K562 (cell line): Measurements from ENCODE around the gene DHX57. TPM values are rescaled to one million over a fixed set of nuclear protein-coding genes. Genes with fewer than 3 reads are reported as not detected.
A peak's percentile ranks its signal among the peaks of the same experiment; 100 is the strongest.

ENCODE experiments used
- ARHGAP35 ChIP-seq: fragments of 450-650 bp; IDR thresholded peaks from 2 replicates; pipeline ENCODE4 v1.6.1; 2018; ENCODE audit not compliant: partially characterized antibody
- CEBPB ChIP-seq: fragments of 450-650 bp; IDR thresholded peaks from 2 replicates; pipeline ENCODE4 v1.6.1; 2016; ENCODE audit warnings: missing genetic modification characterization, missing compliant biosample characterization
- CREB3L1 ChIP-seq: fragments of 450-650 bp; IDR thresholded peaks from 2 replicates; pipeline ENCODE4 v1.6.1; 2014; ENCODE audit warnings: low read depth, mild to moderate bottlenecking, moderate library complexity, borderline replicate concordance
- EP300 ChIP-seq: IDR thresholded peaks from 2 replicates; pipeline ENCODE4 v1.6.1; 2012; ENCODE audit warnings: low read length, improper control_type of control experiment
- FOXJ3 ChIP-seq: sonication (generic); formaldehyde crosslinking; IDR thresholded peaks from 2 replicates; pipeline ENCODE4 v1.4.0; 2020; ENCODE audit warnings: mild to moderate bottlenecking, missing genetic modification reagents
- GABPB1 ChIP-seq: sonication (generic); formaldehyde crosslinking; IDR thresholded peaks from 2 replicates; pipeline ENCODE4 v1.8.0; 2022; ENCODE audit warnings: mild to moderate bottlenecking, missing genetic modification reagents
- LCOR ChIP-seq: sonication (generic); formaldehyde crosslinking; IDR thresholded peaks from 2 replicates; pipeline ENCODE4 v1.8.0; 2022; ENCODE audit warnings: mild to moderate bottlenecking, missing genetic modification reagents
- MAFF ChIP-seq: IDR thresholded peaks from 2 replicates; pipeline ENCODE4 v1.6.1; 2012; ENCODE audit warnings: low read length, improper control_type of control experiment
- MECOM ChIP-seq: fragments of 250-450 bp; sonication (Bioruptor Pico); IDR thresholded peaks from 2 replicates; pipeline ENCODE4 v1.8.0; 2022; ENCODE audit warnings: inconsistent platforms
- MIER1 ChIP-seq: fragments of 450-650 bp; IDR thresholded peaks from 2 replicates; pipeline ENCODE4 v1.6.1; 2016; ENCODE audit warnings: antibody characterized with exemption, mild to moderate bottlenecking, low read depth
- SRSF1 ChIP-seq: fragments of 200-400 bp; formaldehyde crosslinking; IDR thresholded peaks from 2 replicates; pipeline ENCODE4 v1.6.1; 2017; ENCODE audit warnings: mild to moderate bottlenecking, low read depth, low read length, moderate library complexity
- TAL1 ChIP-seq: fragments of 450-650 bp; IDR thresholded peaks from 2 replicates; pipeline ENCODE4 v1.6.1; 2016; ENCODE audit warnings: mild to moderate bottlenecking
- TEAD4 ChIP-seq, 2 experiments: sonication (generic) in 1 of 2; formaldehyde crosslinking in 1 of 2; IDR thresholded peaks; 2 replicates each; pipeline versions ENCODE4 v1.6.1 to v1.8.0; 2012 to 2022; ENCODE audit warnings: borderline replicate concordance in 1 of 2, inconsistent platforms in 1 of 2, low read length in 1 of 2, mild to moderate bottlenecking in 1 of 2, missing genetic modification reagents in 1 of 2
- XRCC3 ChIP-seq: fragments of 450-650 bp; IDR thresholded peaks from 2 replicates; pipeline ENCODE4 v1.6.1; 2017; ENCODE audit warnings: mild to moderate bottlenecking, moderate library complexity
- ZHX1 ChIP-seq: fragments of 150-350 bp; conservative IDR thresholded peaks from 2 replicates; pipeline ENCODE4 v1.6.1; 2014; ENCODE audit warnings: low read length
- ZNF274 ChIP-seq: IDR thresholded peaks from 2 replicates; pipeline ENCODE4 v1.6.1; 2011; ENCODE audit warnings: low read depth, mild to moderate bottlenecking, low read length, moderate library complexity, borderline replicate concordance
- ZNF282 ChIP-seq: sonication (generic); formaldehyde crosslinking; IDR thresholded peaks from 2 replicates; pipeline ENCODE4 v1.8.1; 2023; ENCODE audit warnings: missing genetic modification reagents
- ZNF3 ChIP-seq: fragments of 250-450 bp; sonication (Bioruptor Pico); IDR thresholded peaks from 2 replicates; pipeline ENCODE4 v1.5.0; 2021; ENCODE audit warnings: mild to moderate bottlenecking, moderate library complexity
- ZNF75A ChIP-seq: fragments of 450-650 bp; formaldehyde crosslinking; IDR thresholded peaks from 2 replicates; pipeline ENCODE4 v1.4.0; 2020; ENCODE audit warnings: mild to moderate bottlenecking
- polyA plus RNA-seq, 8 experiments: library from polyadenylated mRNA; depleted of rRNA in 4 of 8; stranded (reverse) in 5 of 8; unstranded in 3 of 8; fragments of >200 nt; fragmentation: Nextera tagmentation in 2 of 8; fragmentation: Illumina TruSeq in 1 of 8; extraction: Ambion mirVana in 2 of 8; extraction: Trizol in 1 of 8; gene quantifications; 2 replicates each; pipeline versions ENCODE4 v1.2.1 to v1.2.3, GENCODE V29; 2011 to 2014; ENCODE audit warnings: inconsistent platforms in 1 of 8, missing spikeins in 1 of 8
- total RNA-seq, 7 experiments: library from RNA; depleted of rRNA in 6 of 7; stranded (reverse); fragments of >200 nt in 6 of 7; fragmentation: Illumina TruSeq in 2 of 7; extraction: Trizol in 2 of 7; gene quantifications; 2 replicates each; pipeline versions ENCODE4 v1.2.1 to v1.2.3, GENCODE V29; 2011 to 2021; ENCODE audit warnings: low replicate concordance in 1 of 7
- TF ChIP-seq, protein P1 (sequence below): fragments of 200-800 bp; sonication (Bioruptor generic); IDR thresholded peaks from 2 replicates; pipeline ENCODE4 v1.6.1; 2017; ENCODE audit warnings: missing genetic modification characterization, missing compliant biosample characterization
- TF ChIP-seq, protein P2 (sequence below), 2 experiments: IDR thresholded peaks; 2 replicates each; pipeline ENCODE4 v1.6.1; 2012; ENCODE audit warnings: improper control_type of control experiment in 2 of 2, low read depth in 2 of 2, low read length in 2 of 2, borderline replicate concordance in 1 of 2

Gene DHX57
- total and polyA plus RNA-seq, 9 of the 15 experiments (the other 6 are each of a cell fraction or from before 2014, with no cell fraction given) = 7.4 to 23.6 (median 17.9) TPM

GRCh38 chr2:38875576-38876367, at the start of gene DHX57, which contains the start of gene MORN2 (continued):
- TF ChIP-seq ZHX1 = no peak
- TF ChIP-seq, protein P1, sequence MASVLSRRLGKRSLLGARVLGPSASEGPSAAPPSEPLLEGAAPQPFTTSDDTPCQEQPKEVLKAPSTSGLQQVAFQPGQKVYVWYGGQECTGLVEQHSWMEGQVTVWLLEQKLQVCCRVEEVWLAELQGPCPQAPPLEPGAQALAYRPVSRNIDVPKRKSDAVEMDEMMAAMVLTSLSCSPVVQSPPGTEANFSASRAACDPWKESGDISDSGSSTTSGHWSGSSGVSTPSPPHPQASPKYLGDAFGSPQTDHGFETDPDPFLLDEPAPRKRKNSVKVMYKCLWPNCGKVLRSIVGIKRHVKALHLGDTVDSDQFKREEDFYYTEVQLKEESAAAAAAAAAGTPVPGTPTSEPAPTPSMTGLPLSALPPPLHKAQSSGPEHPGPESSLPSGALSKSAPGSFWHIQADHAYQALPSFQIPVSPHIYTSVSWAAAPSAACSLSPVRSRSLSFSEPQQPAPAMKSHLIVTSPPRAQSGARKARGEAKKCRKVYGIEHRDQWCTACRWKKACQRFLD (CRISPR knock-in tag) = 0 out of 2 replicates have a peak, but pooled peaks have one; percentile 31
- no peak for TF ChIP-seq ZNF282 (CRISPR knock-in tag)
- TF ChIP-seq ARHGAP35 = no peak
- TF ChIP-seq SRSF1 = no peak
- no peak for TF ChIP-seq MAFF
- no peak for TF ChIP-seq ZNF3 (CRISPR knock-in tag)
- TF ChIP-seq MIER1 = no peak
- TF ChIP-seq MECOM = no peak
- TF ChIP-seq LCOR = peak; percentile 67; the same call in 1 of the 2 replicates
- no peak; the same call in 1 of the 2 replicates for TF ChIP-seq FOXJ3 (CRISPR knock-in tag)
- TF ChIP-seq CREB3L1 = peak; percentile 9; the same call in 1 of the 2 replicates
- TF ChIP-seq TEAD4 (IDR thresholded peaks at IDR 0.05; ENCODE audit: low read length) = no peak
- no peak for TF ChIP-seq TEAD4 (CRISPR knock-in tag; IDR thresholded peaks at IDR 0.05; ENCODE audit: borderline replicate concordance)
- no peak for TF ChIP-seq TAL1
- TF ChIP-seq ZNF274 = no peak
- TF ChIP-seq EP300 = no peak
- no peak for TF ChIP-seq ZNF75A (CRISPR knock-in tag)
- TF ChIP-seq, protein P2, sequence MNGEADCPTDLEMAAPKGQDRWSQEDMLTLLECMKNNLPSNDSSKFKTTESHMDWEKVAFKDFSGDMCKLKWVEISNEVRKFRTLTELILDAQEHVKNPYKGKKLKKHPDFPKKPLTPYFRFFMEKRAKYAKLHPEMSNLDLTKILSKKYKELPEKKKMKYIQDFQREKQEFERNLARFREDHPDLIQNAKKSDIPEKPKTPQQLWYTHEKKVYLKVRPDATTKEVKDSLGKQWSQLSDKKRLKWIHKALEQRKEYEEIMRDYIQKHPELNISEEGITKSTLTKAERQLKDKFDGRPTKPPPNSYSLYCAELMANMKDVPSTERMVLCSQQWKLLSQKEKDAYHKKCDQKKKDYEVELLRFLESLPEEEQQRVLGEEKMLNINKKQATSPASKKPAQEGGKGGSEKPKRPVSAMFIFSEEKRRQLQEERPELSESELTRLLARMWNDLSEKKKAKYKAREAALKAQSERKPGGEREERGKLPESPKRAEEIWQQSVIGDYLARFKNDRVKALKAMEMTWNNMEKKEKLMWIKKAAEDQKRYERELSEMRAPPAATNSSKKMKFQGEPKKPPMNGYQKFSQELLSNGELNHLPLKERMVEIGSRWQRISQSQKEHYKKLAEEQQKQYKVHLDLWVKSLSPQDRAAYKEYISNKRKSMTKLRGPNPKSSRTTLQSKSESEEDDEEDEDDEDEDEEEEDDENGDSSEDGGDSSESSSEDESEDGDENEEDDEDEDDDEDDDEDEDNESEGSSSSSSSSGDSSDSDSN (IDR thresholded peaks at IDR 0.05; ENCODE audit: borderline replicate concordance in 1 of 2, low read depth in 2 of 2, low read length in 2 of 2) = 0 out of 4 replicates have a peak, but pooled peaks of 1 of the 2 experiments have one; percentile 16
- TF ChIP-seq XRCC3 = no peak
- TF ChIP-seq GABPB1 (CRISPR knock-in tag) = peak; percentile 100
- no peak for TF ChIP-seq CEBPB (tag)
